IMR-90 (cell line): ENCODE results near the gene PTPRN2.

Experiments
- BHLHE40 ChIP-seq: fragments of 150-350 bp; IDR thresholded peaks from 2 replicates; pipeline ENCODE4 v1.6.1; 2016; ENCODE audit warnings: mild to moderate bottlenecking, low read depth, low read length
- CEBPB ChIP-seq: IDR thresholded peaks from 2 replicates; pipeline ENCODE4 v1.6.1; 2012; ENCODE audit warnings: low read depth, low read length, improper control_type of control experiment
- MAFK ChIP-seq: IDR thresholded peaks from 2 replicates; pipeline ENCODE4 v1.6.1; 2012; ENCODE audit warnings: low read depth, low read length, improper control_type of control experiment
- MAZ ChIP-seq: IDR thresholded peaks from 2 replicates; pipeline ENCODE4 v1.6.1; 2012; ENCODE audit warnings: low read depth, mild to moderate bottlenecking, low read length, improper control_type of control experiment, moderate library complexity, borderline replicate concordance
- POLR2A ChIP-seq: IDR thresholded peaks from 2 replicates; pipeline ENCODE4 v1.6.1; 2012; ENCODE audit warnings: mild to moderate bottlenecking, low read depth, low read length
- RAD21 ChIP-seq: IDR thresholded peaks from 2 replicates; pipeline ENCODE4 v1.6.1; 2012; ENCODE audit warnings: low read length, improper control_type of control experiment
- RFX5 ChIP-seq: IDR thresholded peaks from 2 replicates; pipeline ENCODE4 v1.8.0; 2012; ENCODE audit warnings: low read depth, mild to moderate bottlenecking, low read length, moderate library complexity
- SMC3 ChIP-seq: fragments of 150-350 bp; IDR thresholded peaks from 2 replicates; pipeline ENCODE4 v1.6.1; 2016; ENCODE audit warnings: low read depth, mild to moderate bottlenecking, antibody characterized with exemption, low read length, moderate library complexity
- TF ChIP-seq, protein P1 (sequence below): conservative IDR thresholded peaks from 2 replicates; pipeline ENCODE4 v1.5.1; 2012; ENCODE audit warnings: mild to moderate bottlenecking, low read depth, low read length, improper control_type of control experiment
- TF ChIP-seq, protein P2 (sequence below): fragments of 150-350 bp; IDR thresholded peaks from 2 replicates; pipeline ENCODE4 v1.6.1; 2017; ENCODE audit warnings: mild to moderate bottlenecking, antibody characterized with exemption, low read length, low read depth

DNA sequence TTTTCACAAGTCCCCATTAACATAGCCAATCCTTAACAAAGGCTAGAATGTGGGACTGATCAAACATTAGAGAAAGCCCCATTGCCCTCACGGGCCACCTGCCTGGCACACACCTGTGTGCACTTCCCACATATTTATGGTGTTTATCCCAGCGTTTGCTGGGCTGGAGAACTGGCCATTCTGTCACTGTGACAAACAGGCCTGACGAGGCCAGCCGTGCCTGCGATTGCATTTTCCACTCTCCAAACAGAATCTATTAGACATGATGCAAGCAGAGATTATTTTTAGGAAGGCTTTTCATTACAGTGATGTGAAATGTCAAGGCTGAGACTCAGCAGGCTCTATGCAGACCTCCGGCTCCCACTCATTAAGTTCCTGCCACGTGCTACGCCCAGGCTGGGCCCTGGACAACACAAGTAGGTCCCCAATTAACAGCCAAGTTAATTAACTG, 20.4 kb downstream of the PTPRN2 start:
- TF ChIP-seq, protein P1, sequence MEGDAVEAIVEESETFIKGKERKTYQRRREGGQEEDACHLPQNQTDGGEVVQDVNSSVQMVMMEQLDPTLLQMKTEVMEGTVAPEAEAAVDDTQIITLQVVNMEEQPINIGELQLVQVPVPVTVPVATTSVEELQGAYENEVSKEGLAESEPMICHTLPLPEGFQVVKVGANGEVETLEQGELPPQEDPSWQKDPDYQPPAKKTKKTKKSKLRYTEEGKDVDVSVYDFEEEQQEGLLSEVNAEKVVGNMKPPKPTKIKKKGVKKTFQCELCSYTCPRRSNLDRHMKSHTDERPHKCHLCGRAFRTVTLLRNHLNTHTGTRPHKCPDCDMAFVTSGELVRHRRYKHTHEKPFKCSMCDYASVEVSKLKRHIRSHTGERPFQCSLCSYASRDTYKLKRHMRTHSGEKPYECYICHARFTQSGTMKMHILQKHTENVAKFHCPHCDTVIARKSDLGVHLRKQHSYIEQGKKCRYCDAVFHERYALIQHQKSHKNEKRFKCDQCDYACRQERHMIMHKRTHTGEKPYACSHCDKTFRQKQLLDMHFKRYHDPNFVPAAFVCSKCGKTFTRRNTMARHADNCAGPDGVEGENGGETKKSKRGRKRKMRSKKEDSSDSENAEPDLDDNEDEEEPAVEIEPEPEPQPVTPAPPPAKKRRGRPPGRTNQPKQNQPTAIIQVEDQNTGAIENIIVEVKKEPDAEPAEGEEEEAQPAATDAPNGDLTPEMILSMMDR, result no peak
- TF ChIP-seq, protein P2, sequence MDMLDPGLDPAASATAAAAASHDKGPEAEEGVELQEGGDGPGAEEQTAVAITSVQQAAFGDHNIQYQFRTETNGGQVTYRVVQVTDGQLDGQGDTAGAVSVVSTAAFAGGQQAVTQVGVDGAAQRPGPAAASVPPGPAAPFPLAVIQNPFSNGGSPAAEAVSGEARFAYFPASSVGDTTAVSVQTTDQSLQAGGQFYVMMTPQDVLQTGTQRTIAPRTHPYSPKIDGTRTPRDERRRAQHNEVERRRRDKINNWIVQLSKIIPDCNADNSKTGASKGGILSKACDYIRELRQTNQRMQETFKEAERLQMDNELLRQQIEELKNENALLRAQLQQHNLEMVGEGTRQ, result no peak
- TF ChIP-seq SMC3 (no peak), BHLHE40 (no peak), POLR2A (no peak), RFX5 (no peak), MAFK (no peak), RAD21 (no peak), MAZ (no peak), CEBPB (no peak)
